Suprapubic skin (tissue), 4 donors: ENCODE measurements around the gene RSRC1. TPM values are rescaled to one million over a fixed set of nuclear protein-coding genes. Genes with fewer than 3 reads are reported as not detected.

ENCODE experiments used
- DNase-seq, 2 donors: peaks; one replicate each; pipeline ENCODE4 v3.0.0-alpha.2; 2019; ENCODE audit warnings: low spot score in 2 of 2
- H3K27ac ChIP-seq: fragments of 200-600 bp; sonication (generic); one replicate; pipeline ENCODE4 v1.5.1; 2019
- H3K27me3 ChIP-seq: fragments of 200-600 bp; sonication (generic); one replicate; pipeline ENCODE4 v1.5.1; 2019
- H3K36me3 ChIP-seq: fragments of 200-600 bp; sonication (generic); one replicate; pipeline ENCODE4 v1.5.1; 2019
- H3K4me1 ChIP-seq: fragments of 200-600 bp; sonication (generic); one replicate; pipeline ENCODE4 v1.5.1; 2019
- H3K4me3 ChIP-seq: fragments of 200-600 bp; sonication (generic); one replicate; pipeline ENCODE4 v1.5.1; 2019; ENCODE audit warnings: mild to moderate bottlenecking
- H3K9me3 ChIP-seq: fragments of 200-600 bp; sonication (generic); one replicate; pipeline ENCODE4 v1.5.1; 2019
- EP300 ChIP-seq: sonication (generic); formaldehyde crosslinking; IDR thresholded peaks from one replicate; pipeline ENCODE4 v1.6.1; 2017; ENCODE audit warnings: antibody characterized with exemption
- POLR2A ChIP-seq, 2 donors: fragments of 450-650 bp; IDR thresholded peaks; one replicate each; pipeline ENCODE4 v1.6.1; 2017; ENCODE audit warnings: antibody characterized with exemption in 2 of 2, mild to moderate bottlenecking in 2 of 2, moderate library complexity in 2 of 2
- POLR2AphosphoS5 ChIP-seq, 3 donors: sonication (generic); formaldehyde crosslinking; IDR thresholded peaks; one replicate each; pipeline ENCODE4 v1.6.1; 2017; ENCODE audit warnings: antibody characterized with exemption in 3 of 3
- WGBS: methylation state at CpG from one replicate; pipeline ENCODE4 v1.1.5; 2018; 5-methylcytosine and 5-hydroxymethylcytosine counted together
- total RNA-seq, 4 donors: library from RNA; depleted of rRNA; stranded (reverse); fragments of >200 nt; gene quantifications; one replicate each; pipeline ENCODE4 v1.1.0, GENCODE V29; 2016
- TF ChIP-seq, protein P1 (sequence below), 2 donors: fragments of 200-600 bp in 1 of 2; fragments of 450-650 bp in 1 of 2; sonication (generic) in 1 of 2; IDR thresholded peaks; one replicate each; pipeline ENCODE4 v1.5.1; 2016 to 2019; ENCODE audit warnings: antibody characterized with exemption in 2 of 2, mild to moderate bottlenecking in 1 of 2, moderate library complexity in 1 of 2

The RSRC1 gene
- total RNA-seq, 4 donors from 2014 or later = 20.4 to 33.2 (median 30.4) TPM

DNA sequence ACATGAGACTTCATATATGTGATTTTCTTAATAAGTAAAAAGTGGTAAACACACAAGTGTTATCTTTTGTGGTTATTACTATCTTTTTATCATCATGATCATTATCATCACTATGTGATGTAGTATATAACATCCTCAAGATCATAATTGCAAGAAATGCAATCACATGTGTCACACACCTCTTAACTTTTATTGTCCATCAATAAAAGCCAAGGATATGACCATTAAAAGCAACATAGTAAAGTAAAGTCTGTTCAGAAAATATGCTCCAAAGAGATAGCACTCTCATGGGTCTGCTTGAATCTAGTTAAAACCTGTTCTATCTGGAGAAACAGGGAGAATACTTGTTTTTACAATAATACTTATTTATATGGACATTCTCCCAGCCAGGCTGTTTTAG lies 308.1 kb downstream of the RSRC1 start:
- Histone ChIP-seq H3K27me3 (no peaks in the 10 kb centered on the region), H3K9me3 (no peaks in the 10 kb centered on the region), H3K27ac (no peak overlapping the region), H3K4me3 (no peak overlapping the region), H3K36me3 (no peaks in the 10 kb centered on the region), H3K4me1 (peaks cover 6% of the 10 kb centered on the region)
- no peak for DNase-seq
- TF ChIP-seq EP300 (no peak), POLR2AphosphoS5 (IDR thresholded peaks at IDR 0.05) (no peak), POLR2A (IDR thresholded peaks at IDR 0.05) (no peak)
- TF ChIP-seq, protein P1, sequence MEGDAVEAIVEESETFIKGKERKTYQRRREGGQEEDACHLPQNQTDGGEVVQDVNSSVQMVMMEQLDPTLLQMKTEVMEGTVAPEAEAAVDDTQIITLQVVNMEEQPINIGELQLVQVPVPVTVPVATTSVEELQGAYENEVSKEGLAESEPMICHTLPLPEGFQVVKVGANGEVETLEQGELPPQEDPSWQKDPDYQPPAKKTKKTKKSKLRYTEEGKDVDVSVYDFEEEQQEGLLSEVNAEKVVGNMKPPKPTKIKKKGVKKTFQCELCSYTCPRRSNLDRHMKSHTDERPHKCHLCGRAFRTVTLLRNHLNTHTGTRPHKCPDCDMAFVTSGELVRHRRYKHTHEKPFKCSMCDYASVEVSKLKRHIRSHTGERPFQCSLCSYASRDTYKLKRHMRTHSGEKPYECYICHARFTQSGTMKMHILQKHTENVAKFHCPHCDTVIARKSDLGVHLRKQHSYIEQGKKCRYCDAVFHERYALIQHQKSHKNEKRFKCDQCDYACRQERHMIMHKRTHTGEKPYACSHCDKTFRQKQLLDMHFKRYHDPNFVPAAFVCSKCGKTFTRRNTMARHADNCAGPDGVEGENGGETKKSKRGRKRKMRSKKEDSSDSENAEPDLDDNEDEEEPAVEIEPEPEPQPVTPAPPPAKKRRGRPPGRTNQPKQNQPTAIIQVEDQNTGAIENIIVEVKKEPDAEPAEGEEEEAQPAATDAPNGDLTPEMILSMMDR (IDR thresholded peaks at IDR 0.05) = no peak

DNA sequence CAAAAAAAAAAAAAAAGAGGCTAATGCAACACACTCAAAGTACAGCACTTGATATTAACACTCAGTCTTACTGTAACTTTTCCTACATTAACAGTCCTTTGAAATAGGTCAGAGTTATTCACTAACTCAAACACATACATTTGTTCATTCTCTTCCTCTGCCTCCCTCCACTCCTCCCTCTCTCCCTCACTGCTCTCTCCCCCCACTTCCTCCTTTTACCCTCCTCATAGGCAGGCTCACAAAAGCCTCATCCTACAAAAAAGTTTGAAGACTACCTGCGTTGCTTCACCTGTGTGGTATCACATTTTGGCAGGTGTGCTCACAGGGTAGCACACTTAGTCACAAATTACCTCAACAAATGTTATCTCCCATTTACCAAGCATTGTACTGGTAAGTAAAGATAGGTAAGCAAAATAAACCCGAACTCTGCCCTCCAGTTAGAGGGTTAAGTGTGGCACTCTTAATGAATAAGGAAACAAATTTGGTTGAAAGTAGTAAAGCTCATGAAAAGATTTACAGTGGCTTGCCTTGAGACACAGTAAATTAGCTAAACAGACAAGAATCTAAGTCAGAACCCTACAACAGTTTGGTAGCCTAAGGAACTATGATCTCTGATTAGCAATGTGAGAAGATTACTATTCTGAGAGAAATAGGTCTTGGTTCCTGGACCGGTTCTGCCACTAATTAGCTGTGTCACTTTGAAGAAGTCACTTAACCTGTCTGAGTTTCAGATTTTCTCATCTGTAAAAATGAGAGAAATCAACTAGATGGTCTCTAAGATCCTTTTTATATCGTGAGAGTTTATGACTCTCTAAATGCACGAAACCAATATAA lies 310.1 kb downstream of the RSRC1 start:
- no peak for DNase-seq
- H3K27ac ChIP-seq = no peak overlapping the region
- TF ChIP-seq, protein P1 (IDR thresholded peaks at IDR 0.05) = no peak
- TF ChIP-seq POLR2A (IDR thresholded peaks at IDR 0.05) (no peak), EP300 (no peak), POLR2AphosphoS5 (IDR thresholded peaks at IDR 0.05) (no peak)
- H3K4me1 ChIP-seq = peaks cover 6% of the 10 kb centered on the region
- no peaks in the 10 kb centered on the region for H3K9me3 ChIP-seq
- no peaks in the 10 kb centered on the region for H3K36me3 ChIP-seq
- no peaks in the 10 kb centered on the region for H3K27me3 ChIP-seq
- H3K4me3 ChIP-seq = no peak overlapping the region
- WGBS = 68% methylated on average over 5 of the region's 5 CpGs

DNA sequence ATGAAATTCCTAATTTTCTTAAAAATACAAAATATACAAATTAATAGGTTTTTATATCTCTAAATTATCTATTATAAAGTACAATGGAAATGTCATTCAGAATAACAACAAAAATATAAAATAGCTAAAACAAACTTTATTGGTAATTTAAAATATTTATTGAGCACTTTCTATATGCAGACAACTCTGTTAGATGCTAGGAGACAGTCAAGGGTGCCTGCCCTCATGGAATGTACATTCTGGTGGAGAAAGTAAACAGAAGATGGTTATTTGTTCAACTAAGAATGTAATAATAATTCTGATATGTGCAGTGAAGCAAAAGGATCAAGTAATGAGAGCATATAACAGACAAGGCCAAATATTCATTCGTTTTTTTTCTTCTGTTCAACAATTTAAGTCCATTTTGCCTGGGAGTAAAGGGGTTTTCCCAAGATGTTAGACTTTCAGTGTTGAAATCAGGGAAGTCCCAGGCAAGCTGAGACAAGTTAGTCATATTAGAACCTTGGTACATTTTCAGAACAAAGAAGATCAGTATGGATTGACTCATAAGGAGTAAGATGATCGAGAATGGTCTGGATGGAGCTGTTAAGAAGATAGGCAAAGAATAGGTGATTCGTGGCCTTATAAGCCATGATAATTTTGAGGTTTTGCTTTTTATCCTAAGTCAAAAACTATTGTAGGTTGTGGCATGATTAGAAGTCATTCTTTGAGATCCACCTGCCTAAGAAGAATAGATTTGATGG lies 310.9 kb downstream of the RSRC1 start:
- no peak for DNase-seq
- WGBS = 42% methylated on average over 3 of the region's 3 CpGs
- H3K27ac ChIP-seq = no peak overlapping the region
- peaks cover 6% of the 10 kb centered on the region for H3K4me1 ChIP-seq
- no peaks in the 10 kb centered on the region for H3K36me3 ChIP-seq
- H3K4me3 ChIP-seq = no peak overlapping the region
- H3K27me3 ChIP-seq = no peaks in the 10 kb centered on the region
- H3K9me3 ChIP-seq = no peaks in the 10 kb centered on the region
- TF ChIP-seq EP300 = no peak
- TF ChIP-seq, protein P1 (IDR thresholded peaks at IDR 0.05) = no peak
- no peak for TF ChIP-seq POLR2A (IDR thresholded peaks at IDR 0.05)
- TF ChIP-seq POLR2AphosphoS5 (IDR thresholded peaks at IDR 0.05) = no peak

DNA sequence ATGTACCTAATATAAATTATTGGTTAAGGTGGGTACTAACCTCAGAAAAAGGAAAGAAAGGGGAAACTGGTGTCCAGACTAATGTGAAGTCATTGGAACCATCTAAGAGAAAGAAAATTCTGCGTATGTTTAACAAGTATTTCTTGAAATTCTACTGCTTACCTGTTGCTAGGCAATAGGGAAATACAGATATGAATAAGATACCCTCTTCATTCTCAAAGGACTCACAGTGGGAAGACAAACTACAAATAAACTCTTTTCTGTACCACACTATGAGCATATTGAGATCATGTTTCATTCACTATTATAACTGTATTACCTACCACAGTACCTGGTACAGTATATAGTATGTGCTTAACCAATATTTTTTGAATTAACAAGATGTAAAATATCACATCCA lies 320.6 kb downstream of the RSRC1 start:
- no peak for TF ChIP-seq POLR2A (IDR thresholded peaks at IDR 0.05)
- TF ChIP-seq, protein P1 (IDR thresholded peaks at IDR 0.05) = no peak
- no peak for TF ChIP-seq POLR2AphosphoS5 (IDR thresholded peaks at IDR 0.05)
- no peak for TF ChIP-seq EP300
- H3K4me3 ChIP-seq = no peak overlapping the region
- H3K27me3 ChIP-seq = no peaks in the 10 kb centered on the region
- no peaks in the 10 kb centered on the region for H3K36me3 ChIP-seq
- no peaks in the 10 kb centered on the region for H3K4me1 ChIP-seq
- H3K9me3 ChIP-seq = no peaks in the 10 kb centered on the region
- no peak for DNase-seq
- 94% methylated on average over 1 of the region's 1 CpG for WGBS
- H3K27ac ChIP-seq = no peak overlapping the region

DNA sequence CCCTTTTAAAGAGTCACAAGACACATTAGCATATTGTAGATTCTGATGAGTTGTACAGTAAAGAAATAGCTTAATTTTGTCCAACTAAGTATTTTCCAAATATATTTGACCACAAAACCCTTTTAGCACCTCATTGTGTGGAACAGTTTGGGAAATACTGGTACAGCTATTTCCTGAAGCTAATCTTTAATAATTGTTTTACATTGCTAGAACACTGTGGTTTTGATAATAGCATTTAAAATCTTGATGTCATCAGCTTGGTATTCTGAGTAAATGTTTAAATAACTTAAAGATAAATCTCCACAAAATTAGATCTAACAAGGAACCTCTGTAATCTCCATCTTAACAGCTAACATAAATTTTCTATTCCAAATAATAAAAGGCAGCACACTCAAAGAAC lies 321.1 kb downstream of the RSRC1 start:
- Histone ChIP-seq H3K27me3 (no peaks in the 10 kb centered on the region), H3K9me3 (no peaks in the 10 kb centered on the region), H3K27ac (no peak overlapping the region), H3K4me1 (no peaks in the 10 kb centered on the region), H3K4me3 (no peak overlapping the region), H3K36me3 (no peaks in the 10 kb centered on the region)
- DNase-seq = no peak
- TF ChIP-seq POLR2A (IDR thresholded peaks at IDR 0.05) (no peak), EP300 (no peak), POLR2AphosphoS5 (IDR thresholded peaks at IDR 0.05) (no peak)
- TF ChIP-seq, protein P1 (IDR thresholded peaks at IDR 0.05) = no peak
